Prostate gland (tissue), 2 donors: ENCODE data around the gene BRD3.

ENCODE experiments used
- POLR2AphosphoS5 ChIP-seq: sonication (generic); formaldehyde crosslinking; IDR thresholded peaks from one replicate; pipeline ENCODE4 v1.6.1; 2017; ENCODE audit warnings: antibody characterized with exemption
- TF ChIP-seq, protein P1 (sequence below), 4 experiments: fragments of 200-600 bp in 2 of 4; fragments of 450-650 bp in 2 of 4; sonication (generic) in 2 of 4; IDR thresholded peaks; 1 replicate in 3 of 4; 2 replicates in 1 of 4; pipeline ENCODE4 v1.5.1; 2016 to 2019; ENCODE audit warnings: antibody characterized with exemption in 4 of 4, mild to moderate bottlenecking in 2 of 4, moderate library complexity in 2 of 4

DNA sequence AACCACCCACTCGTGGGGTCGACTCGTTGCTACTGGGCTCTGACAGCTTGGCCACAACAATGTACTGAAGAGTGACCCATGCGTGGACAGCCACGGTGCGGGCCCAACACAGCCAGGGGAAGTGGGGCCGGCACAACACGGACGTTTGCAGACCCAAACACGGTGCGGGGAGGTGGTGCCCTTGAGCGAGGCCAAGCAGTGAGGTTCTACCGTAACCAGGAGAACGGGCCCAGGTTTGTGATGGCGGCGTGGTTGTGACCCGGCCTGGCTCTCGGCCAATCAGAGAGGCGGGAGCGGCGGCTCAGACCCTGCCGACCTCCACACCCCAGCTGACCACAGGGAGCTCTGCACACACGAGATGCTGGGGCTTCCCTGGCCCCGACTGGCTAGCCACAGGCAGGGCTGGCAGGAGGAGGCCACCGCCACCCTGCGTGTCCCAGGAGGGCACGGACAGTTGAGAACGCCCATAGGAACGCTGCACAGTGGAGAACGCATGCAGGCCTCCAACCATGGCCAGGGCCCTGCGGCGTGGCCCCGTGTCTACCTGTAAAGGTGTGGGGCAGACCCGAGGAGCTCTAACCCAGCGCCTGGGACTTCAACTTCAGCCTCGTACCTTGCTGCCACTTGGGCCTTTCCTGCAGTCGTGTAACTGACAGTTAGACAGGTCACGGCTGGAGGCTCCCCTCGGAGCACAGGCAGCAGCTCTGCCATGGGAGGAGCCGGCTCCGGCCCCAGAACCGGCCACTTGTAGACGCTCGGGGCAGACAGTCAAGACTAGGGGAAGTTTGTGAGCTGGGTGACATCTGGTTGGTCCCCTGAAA lies 13.7 kb downstream of the BRD3 start:
- TF ChIP-seq, protein P1, sequence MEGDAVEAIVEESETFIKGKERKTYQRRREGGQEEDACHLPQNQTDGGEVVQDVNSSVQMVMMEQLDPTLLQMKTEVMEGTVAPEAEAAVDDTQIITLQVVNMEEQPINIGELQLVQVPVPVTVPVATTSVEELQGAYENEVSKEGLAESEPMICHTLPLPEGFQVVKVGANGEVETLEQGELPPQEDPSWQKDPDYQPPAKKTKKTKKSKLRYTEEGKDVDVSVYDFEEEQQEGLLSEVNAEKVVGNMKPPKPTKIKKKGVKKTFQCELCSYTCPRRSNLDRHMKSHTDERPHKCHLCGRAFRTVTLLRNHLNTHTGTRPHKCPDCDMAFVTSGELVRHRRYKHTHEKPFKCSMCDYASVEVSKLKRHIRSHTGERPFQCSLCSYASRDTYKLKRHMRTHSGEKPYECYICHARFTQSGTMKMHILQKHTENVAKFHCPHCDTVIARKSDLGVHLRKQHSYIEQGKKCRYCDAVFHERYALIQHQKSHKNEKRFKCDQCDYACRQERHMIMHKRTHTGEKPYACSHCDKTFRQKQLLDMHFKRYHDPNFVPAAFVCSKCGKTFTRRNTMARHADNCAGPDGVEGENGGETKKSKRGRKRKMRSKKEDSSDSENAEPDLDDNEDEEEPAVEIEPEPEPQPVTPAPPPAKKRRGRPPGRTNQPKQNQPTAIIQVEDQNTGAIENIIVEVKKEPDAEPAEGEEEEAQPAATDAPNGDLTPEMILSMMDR (IDR thresholded peaks at IDR 0.05): no peak
- no peak for TF ChIP-seq POLR2AphosphoS5
